AG09309 (cell line): ENCODE results near the gene LDLRAD3.

ENCODE experiments used
- DNase-seq: peaks from one replicate; pipeline ENCODE4 v3.0.0-alpha.2; 2010; ENCODE audit warnings: low read depth
- H3K4me3 ChIP-seq: 2 replicates; pipeline ENCODE4 v1.5.1; 2011; ENCODE audit warnings: mild to moderate bottlenecking, low read depth, low read length, moderate library complexity; ENCODE audit not compliant: control insufficient read depth
- TF ChIP-seq, protein P1 (sequence below): IDR thresholded peaks from 2 replicates; pipeline ENCODE4 v1.5.1; 2011; ENCODE audit warnings: mild to moderate bottlenecking, low read depth, low read length, inconsistent platforms; ENCODE audit not compliant: insufficient read depth, control insufficient read depth; ENCODE audit errors: missing control alignments

The LDLRAD3 gene

DNA sequence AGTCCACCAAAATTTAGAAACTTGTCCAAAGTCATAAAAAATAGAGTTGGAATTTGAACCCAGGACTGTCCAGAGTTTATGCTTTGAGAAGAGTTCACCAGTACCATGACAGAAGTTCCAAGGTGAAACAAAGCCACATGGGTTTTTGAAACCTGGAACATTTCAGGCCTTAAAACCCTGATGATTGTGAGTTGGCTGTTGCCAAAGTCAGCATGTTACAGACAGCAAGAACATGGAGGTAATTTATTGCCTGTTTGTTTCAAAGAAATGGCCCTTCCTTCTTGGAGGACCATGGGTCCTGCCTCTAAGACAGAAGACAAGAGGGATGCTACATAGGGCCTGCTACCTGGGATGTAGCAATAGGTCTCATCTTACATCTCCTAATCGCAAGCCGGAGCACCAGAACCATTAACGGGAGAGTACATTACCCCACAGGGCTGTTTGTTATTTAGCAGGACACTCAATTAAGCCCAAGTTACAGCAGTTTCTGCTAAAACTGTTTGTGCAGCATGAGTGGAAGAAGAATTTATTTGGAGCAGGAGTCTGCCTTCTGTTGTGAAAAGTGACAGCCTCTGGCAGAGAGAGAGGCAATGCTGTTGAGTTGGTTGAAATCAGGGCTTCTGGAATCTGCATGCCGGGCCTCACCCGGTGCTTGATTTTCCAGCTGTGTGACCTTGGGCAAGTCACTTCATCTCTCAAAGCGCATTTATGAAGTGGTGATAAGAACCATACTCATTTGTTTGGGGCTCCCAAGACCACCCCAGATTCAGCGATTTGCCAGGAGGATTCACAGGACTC, 136.2 kb downstream of the LDLRAD3 start:
- no peak overlapping the region for H3K4me3 ChIP-seq
- DNase-seq, result no peak
- TF ChIP-seq, protein P1, sequence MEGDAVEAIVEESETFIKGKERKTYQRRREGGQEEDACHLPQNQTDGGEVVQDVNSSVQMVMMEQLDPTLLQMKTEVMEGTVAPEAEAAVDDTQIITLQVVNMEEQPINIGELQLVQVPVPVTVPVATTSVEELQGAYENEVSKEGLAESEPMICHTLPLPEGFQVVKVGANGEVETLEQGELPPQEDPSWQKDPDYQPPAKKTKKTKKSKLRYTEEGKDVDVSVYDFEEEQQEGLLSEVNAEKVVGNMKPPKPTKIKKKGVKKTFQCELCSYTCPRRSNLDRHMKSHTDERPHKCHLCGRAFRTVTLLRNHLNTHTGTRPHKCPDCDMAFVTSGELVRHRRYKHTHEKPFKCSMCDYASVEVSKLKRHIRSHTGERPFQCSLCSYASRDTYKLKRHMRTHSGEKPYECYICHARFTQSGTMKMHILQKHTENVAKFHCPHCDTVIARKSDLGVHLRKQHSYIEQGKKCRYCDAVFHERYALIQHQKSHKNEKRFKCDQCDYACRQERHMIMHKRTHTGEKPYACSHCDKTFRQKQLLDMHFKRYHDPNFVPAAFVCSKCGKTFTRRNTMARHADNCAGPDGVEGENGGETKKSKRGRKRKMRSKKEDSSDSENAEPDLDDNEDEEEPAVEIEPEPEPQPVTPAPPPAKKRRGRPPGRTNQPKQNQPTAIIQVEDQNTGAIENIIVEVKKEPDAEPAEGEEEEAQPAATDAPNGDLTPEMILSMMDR, result no peak

DNA sequence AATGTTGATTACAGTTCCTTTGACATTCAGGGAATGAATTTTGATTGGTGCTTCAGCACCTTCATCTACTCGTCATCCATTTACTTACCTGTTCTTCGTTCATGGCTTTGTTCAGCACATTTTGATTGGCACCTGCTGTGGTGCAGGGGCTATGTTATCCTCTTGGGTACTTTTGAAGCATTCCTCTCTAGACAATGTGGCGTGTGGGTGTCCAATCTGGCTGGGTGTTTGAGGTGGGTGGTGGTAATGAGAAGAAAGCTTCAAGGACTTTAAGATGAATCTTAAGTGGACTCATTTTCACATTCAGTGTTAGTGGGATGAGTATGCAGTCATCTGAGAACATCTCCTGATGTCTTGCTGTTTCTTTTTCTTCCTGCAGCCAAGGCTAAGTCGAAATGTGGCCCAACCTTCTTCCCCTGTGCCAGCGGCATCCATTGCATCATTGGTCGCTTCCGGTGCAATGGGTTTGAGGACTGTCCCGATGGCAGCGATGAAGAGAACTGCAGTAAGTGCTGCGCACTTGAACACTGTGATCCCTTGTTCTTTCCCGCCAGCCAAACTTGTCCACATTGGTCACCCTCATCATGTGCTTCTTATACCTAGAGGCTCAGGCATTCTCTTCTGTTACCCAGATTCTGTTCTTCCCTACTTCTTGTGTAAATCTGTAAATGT, 137.5 kb downstream of the LDLRAD3 start:
- TF ChIP-seq, protein P1, result no peak
- H3K4me3 ChIP-seq, result no peak overlapping the region
- DNase-seq, result no peak

DNA sequence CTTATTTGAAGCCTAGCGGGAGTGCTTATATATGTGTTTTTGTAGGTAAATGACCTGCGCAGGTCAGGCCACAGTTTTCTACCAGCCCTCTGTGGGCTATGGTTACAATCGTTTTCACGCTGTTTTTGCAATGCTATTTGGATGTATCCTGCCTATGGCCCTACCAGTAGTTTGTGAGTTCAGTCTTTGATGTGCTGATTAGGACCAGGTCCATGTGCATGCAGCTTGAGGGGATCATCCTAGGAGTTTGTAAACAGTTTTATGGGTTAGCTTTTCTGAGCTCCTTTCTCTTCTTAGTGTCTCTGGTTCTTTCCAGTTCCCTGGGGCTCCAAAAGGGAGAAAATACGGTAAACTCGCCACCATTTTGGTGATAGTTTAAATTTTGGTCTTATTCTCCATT, 142.5 kb downstream of the LDLRAD3 start:
- H3K4me3 ChIP-seq, result no peak overlapping the region
- DNase-seq, result no peak
- TF ChIP-seq, protein P1, result no peak

DNA sequence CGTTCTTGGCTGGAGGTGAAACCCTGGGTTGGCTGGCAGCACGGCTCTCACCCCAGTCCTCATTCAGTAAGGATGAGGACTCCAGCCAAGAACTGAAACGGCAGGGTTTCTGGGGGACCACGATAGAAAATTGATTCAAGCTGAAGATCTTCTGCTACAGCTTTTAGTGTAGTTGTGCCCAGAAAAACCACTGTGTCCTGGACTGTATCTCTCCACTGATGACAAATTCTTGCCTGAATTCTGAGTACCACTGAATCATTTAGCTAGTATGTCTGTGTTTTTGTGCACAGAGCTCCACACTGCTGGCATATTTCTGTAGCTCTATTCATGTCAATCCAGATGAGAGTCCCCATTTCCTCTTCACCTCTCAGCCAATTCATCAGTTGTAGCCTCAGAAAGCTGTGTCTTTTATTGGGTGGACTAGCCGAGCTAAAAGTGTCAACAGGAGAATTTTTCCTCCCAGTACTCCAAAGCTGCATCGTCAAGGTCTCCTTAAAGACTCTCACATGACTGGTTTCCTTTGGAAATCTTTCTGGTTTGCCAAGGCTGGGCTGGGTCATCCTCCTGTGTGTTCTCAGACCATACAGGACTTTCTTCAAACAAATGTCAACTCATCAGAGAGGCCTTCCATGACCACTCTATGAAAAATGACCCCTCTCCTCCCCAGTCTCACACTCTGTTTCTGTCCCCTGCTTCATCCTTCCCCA, 144.6 kb downstream of the LDLRAD3 start:
- no peak for DNase-seq
- no peak overlapping the region for H3K4me3 ChIP-seq
- TF ChIP-seq, protein P1, result no peak

DNA sequence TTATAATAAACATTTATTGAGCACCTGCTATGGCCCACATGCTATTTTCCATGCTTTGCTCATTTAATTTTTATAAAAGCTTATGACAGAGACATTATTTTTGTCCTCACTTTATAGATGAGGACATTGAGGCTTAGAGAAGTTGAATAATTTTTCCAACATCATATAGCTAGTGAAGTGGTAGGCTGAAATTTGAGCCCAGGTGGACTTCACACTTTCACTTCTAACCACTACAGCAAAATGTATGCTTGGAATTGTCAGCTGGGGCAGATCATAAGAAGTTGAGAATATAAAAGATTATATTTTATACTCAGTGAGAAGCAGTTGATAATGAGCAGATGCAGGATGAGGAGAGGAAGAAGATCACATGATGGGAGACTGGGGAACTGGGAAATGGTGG, 146.1 kb downstream of the LDLRAD3 start:
- TF ChIP-seq, protein P1, result no peak
- no peak for DNase-seq
- H3K4me3 ChIP-seq, result no peak overlapping the region

DNA sequence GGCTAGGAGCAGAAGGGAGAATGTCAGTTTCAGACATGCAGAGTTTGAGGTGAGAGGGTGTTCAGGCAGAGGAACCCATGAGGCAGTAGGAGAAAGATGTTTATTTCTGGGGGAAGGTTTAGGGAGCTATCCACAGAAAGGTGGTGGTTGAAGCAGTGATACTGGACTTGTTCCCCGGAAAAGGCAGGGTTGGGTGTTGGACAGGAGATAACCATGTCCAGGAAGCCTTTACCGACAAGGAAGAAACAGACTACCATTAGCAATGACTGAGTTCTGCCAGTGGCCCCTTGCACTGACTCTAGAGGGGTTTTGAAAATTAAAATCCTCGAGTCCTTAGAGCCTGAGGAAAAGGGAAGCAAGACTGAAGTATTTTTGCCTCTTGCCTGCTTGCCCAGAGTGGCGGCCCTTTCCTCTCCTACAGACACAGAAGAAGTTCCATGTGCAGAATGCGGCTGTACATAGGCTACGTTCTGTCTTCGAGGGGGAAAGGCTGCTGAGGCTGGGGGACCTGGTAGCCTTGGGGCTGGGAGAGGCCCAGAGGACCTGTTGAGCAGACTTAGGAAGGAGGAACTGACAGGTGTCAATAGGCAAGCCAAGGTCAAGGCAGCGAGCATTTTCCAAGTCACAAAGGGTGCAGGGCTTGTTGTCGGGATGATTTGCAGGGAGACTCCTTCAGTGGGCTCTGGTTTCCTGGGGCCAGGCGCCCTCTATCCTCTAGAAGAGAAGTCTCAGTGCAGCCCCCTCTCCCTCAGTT, 146.7 kb downstream of the LDLRAD3 start:
- TF ChIP-seq, protein P1, result no peak
- DNase-seq, result no peak
- H3K4me3 ChIP-seq, result no peak overlapping the region
